ENCODE data around the gene UGT1A6. TPM values are rescaled to one million over a fixed set of nuclear protein-coding genes. Genes with fewer than 3 reads are reported as not detected.

The UGT1A6 gene
- total and polyA plus RNA-seq, 2 of the 13 experiments (the other 11 are each of a cell fraction or from before 2014, with no cell fraction given) = 0.25 TPM; not detected in 1

DNA sequence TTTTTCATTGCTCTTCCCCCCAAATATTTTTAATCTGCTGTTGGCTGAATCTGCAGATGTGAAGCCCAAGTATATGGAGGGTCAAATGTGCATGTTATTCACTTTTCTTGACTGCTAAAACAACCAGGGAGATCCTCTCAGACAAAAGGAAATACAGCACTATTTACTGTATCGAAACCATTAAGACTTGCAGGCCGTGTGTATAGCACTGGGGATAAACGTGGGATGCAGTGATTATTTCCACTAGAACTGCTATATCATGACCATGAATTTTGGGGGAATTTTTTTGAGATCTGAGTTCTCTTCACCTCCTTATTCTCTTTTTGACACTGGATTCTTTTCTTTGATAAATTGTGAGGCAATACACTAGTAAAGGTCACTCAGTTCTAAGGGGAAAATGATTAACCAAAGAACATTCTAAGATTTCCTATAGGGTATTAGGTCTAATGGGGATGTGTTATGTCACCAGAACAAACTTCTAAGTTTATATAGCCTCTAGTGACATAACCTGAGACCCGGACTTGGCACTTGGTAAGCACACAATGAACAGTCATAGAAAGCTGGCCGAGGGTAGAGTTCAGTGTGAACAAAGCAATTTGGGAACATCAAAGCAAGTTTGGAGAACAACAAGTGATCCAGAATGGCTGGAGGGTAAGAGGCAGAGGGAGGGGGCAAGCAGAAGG lies 52.5 kb downstream of the UGT1A6 start (continued):
- TF ChIP-seq, protein P1, sequence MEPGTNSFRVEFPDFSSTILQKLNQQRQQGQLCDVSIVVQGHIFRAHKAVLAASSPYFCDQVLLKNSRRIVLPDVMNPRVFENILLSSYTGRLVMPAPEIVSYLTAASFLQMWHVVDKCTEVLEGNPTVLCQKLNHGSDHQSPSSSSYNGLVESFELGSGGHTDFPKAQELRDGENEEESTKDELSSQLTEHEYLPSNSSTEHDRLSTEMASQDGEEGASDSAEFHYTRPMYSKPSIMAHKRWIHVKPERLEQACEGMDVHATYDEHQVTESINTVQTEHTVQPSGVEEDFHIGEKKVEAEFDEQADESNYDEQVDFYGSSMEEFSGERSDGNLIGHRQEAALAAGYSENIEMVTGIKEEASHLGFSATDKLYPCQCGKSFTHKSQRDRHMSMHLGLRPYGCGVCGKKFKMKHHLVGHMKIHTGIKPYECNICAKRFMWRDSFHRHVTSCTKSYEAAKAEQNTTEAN (CRISPR knock-in tag; conservative IDR thresholded peaks at IDR 0.05) = peak; percentile 83
- TF ChIP-seq TCF7 (IDR thresholded peaks at IDR 0.05; ENCODE audit: low read depth) = peak; percentile 100
- TF ChIP-seq ZNF24 (IDR thresholded peaks at IDR 0.05) = peak; percentile 51; the same call in 1 of the 2 replicates
- peak; percentile 98; the same call in 1 of the 2 replicates for TF ChIP-seq RXRA (CRISPR knock-in tag; IDR thresholded peaks at IDR 0.05)
- no peak for TF ChIP-seq NFATC3 (CRISPR knock-in tag; IDR thresholded peaks at IDR 0.05)
- TF ChIP-seq SMYD3 (CRISPR knock-in tag; IDR thresholded peaks at IDR 0.05) = peak; percentile 86; the same call in 1 of the 2 replicates
- TF ChIP-seq ZBTB20 (CRISPR knock-in tag; IDR thresholded peaks at IDR 0.05; ENCODE audit: borderline replicate concordance, low read depth) = peak; percentile 99; the same call in 1 of the 2 replicates
- 0 out of 2 replicates have a peak, but pooled peaks have one; percentile 42 for TF ChIP-seq SNAI1 (CRISPR knock-in tag; IDR thresholded peaks at IDR 0.05; ENCODE audit: borderline replicate concordance)
- peak; percentile 65; the same call in 1 of the 2 replicates for TF ChIP-seq ZNF709 (CRISPR knock-in tag; IDR thresholded peaks at IDR 0.05)
- TF ChIP-seq ZNF724P (CRISPR knock-in tag; IDR thresholded peaks at IDR 0.05; ENCODE audit: borderline replicate concordance) = peak; percentile 46; the same call in 1 of the 2 replicates
- peak; percentile 96 for TF ChIP-seq FOXJ3 (CRISPR knock-in tag; IDR thresholded peaks at IDR 0.05; ENCODE audit: borderline replicate concordance)
- TF ChIP-seq ZFP36 (IDR thresholded peaks at IDR 0.05; ENCODE audit: borderline replicate concordance, low read depth, low read length, partially characterized antibody) = peak; percentile 65
- no peak for TF ChIP-seq MNT (IDR thresholded peaks at IDR 0.05)
- peak; percentile 74; the same call in 1 of the 2 replicates for TF ChIP-seq KLF11 (CRISPR knock-in tag; IDR thresholded peaks at IDR 0.05)
- TF ChIP-seq KAT7 (CRISPR knock-in tag; IDR thresholded peaks at IDR 0.05; ENCODE audit: borderline replicate concordance) = peak; percentile 41; the same call in 1 of the 2 replicates
- TF ChIP-seq MAZ (IDR thresholded peaks at IDR 0.05; ENCODE audit: borderline replicate concordance, low read depth, low read length) = no peak
- peak; percentile 58; the same call in 1 of the 2 replicates for TF ChIP-seq MAZ (CRISPR knock-in tag; IDR thresholded peaks at IDR 0.05; ENCODE audit: low read depth)
- peak; percentile 99 for TF ChIP-seq TBX3 (IDR thresholded peaks at IDR 0.05; ENCODE audit: borderline replicate concordance)
- TF ChIP-seq, protein P2, sequence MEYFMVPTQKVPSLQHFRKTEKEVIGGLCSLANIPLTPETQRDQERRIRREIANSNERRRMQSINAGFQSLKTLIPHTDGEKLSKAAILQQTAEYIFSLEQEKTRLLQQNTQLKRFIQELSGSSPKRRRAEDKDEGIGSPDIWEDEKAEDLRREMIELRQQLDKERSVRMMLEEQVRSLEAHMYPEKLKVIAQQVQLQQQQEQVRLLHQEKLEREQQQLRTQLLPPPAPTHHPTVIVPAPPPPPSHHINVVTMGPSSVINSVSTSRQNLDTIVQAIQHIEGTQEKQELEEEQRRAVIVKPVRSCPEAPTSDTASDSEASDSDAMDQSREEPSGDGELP (IDR thresholded peaks at IDR 0.05; ENCODE audit: borderline replicate concordance, low read depth) = peak; percentile 71; the same call in 1 of the 2 replicates
- TF ChIP-seq, protein P3, sequence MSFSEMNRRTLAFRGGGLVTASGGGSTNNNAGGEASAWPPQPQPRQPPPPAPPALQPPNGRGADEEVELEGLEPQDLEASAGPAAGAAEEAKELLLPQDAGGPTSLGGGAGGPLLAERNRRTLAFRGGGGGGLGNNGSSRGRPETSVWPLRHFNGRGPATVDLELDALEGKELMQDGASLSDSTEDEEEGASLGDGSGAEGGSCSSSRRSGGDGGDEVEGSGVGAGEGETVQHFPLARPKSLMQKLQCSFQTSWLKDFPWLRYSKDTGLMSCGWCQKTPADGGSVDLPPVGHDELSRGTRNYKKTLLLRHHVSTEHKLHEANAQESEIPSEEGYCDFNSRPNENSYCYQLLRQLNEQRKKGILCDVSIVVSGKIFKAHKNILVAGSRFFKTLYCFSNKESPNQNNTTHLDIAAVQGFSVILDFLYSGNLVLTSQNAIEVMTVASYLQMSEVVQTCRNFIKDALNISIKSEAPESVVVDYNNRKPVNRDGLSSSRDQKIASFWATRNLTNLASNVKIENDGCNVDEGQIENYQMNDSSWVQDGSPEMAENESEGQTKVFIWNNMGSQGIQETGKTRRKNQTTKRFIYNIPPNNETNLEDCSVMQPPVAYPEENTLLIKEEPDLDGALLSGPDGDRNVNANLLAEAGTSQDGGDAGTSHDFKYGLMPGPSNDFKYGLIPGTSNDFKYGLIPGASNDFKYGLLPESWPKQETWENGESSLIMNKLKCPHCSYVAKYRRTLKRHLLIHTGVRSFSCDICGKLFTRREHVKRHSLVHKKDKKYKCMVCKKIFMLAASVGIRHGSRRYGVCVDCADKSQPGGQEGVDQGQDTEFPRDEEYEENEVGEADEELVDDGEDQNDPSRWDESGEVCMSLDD (CRISPR knock-in tag; IDR thresholded peaks at IDR 0.05; ENCODE audit: borderline replicate concordance) = 0 out of 2 replicates have a peak, but pooled peaks have one; percentile 56
- TF ChIP-seq SIN3A (IDR thresholded peaks at IDR 0.05; ENCODE audit: borderline replicate concordance, low read depth, low read length) = no peak
- TF ChIP-seq ATRX (CRISPR knock-in tag; IDR thresholded peaks at IDR 0.05; ENCODE audit: borderline replicate concordance) = no peak; the same call in 1 of the 2 replicates
- TF ChIP-seq ZNF850 (CRISPR knock-in tag; conservative IDR thresholded peaks at IDR 0.05) = 0 out of 2 replicates have a peak, but pooled peaks have one; percentile 29
- no peak; the same call in 1 of the 2 replicates for TF ChIP-seq ZNF761 (CRISPR knock-in tag; conservative IDR thresholded peaks at IDR 0.05)

All from HepG2 (cell line).